ENCODE results near the gene APLP1. TPM values are rescaled to one million over a fixed set of nuclear protein-coding genes. Genes with fewer than 3 reads are reported as not detected.

Gene APLP1
- total RNA-seq, 1 experiment from 2014 or later, result 11.5 TPM

- peaks cover 99% of the 10 kb centered on the region for H3K27me3 Mint-ChIP-seq (ENCODE audit: unreplicated experiment)
- H3K36me3 Mint-ChIP-seq (ENCODE audit: insufficient read depth, unreplicated experiment), result peaks cover 5% of the 10 kb centered on the region
- H3K27ac Mint-ChIP-seq (ENCODE audit: unreplicated experiment), result no peak overlapping the region
- no peak overlapping the region for H3K4me3 Mint-ChIP-seq (ENCODE audit: low read depth, unreplicated experiment)
- TF ChIP-seq, protein P1, sequence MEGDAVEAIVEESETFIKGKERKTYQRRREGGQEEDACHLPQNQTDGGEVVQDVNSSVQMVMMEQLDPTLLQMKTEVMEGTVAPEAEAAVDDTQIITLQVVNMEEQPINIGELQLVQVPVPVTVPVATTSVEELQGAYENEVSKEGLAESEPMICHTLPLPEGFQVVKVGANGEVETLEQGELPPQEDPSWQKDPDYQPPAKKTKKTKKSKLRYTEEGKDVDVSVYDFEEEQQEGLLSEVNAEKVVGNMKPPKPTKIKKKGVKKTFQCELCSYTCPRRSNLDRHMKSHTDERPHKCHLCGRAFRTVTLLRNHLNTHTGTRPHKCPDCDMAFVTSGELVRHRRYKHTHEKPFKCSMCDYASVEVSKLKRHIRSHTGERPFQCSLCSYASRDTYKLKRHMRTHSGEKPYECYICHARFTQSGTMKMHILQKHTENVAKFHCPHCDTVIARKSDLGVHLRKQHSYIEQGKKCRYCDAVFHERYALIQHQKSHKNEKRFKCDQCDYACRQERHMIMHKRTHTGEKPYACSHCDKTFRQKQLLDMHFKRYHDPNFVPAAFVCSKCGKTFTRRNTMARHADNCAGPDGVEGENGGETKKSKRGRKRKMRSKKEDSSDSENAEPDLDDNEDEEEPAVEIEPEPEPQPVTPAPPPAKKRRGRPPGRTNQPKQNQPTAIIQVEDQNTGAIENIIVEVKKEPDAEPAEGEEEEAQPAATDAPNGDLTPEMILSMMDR (IDR thresholded peaks at IDR 0.05; ENCODE audit: unreplicated experiment), result no peak
- no TSS peak for BruUV-seq (replicated peaks)
- no peaks in the 10 kb centered on the region for H3K9me3 Mint-ChIP-seq (ENCODE audit: low read depth, unreplicated experiment)
- intact Hi-C loops (cut with micrococcal nuclease; ENCODE audit: unreplicated experiment), result no loop called here
- peaks cover 34% of the 10 kb centered on the region for H3K4me1 Mint-ChIP-seq (ENCODE audit: low read depth, unreplicated experiment)
- CTCF ChIA-PET, result no interaction called here
- no peak for DNase-seq
Observed at GRCh38 chr19:35858311-35858710, 10.1 kb upstream of the APLP1 start.

GRCh38 chr19:35859414-35859813 lies 9.0 kb upstream of the APLP1 start:
- TF ChIP-seq, protein P1 (IDR thresholded peaks at IDR 0.05; ENCODE audit: unreplicated experiment), result no peak
- H3K36me3 Mint-ChIP-seq (ENCODE audit: insufficient read depth, unreplicated experiment), result peaks cover 5% of the 10 kb centered on the region
- H3K4me3 Mint-ChIP-seq (ENCODE audit: low read depth, unreplicated experiment), result no peak overlapping the region
- CTCF ChIA-PET, result interaction anchor here (0.9 to 1.0 kb wide), 2 partner anchors 72 to 115 kb away, joined by 3 read pairs; no protein-coding TSS in a partner anchor
- no TSS peak for BruUV-seq (replicated peaks)
- DNase-seq, result no peak
- H3K27me3 Mint-ChIP-seq (ENCODE audit: unreplicated experiment), result peaks cover 92% of the 10 kb centered on the region
- no peaks in the 10 kb centered on the region for H3K9me3 Mint-ChIP-seq (ENCODE audit: low read depth, unreplicated experiment)
- H3K4me1 Mint-ChIP-seq (ENCODE audit: low read depth, unreplicated experiment), result peaks cover 32% of the 10 kb centered on the region
- no peak overlapping the region for H3K27ac Mint-ChIP-seq (ENCODE audit: unreplicated experiment)
- intact Hi-C loops (cut with micrococcal nuclease; ENCODE audit: unreplicated experiment), result no loop called here

GRCh38 chr19:35860436-35860817 lies 7.9 kb upstream of the APLP1 start:
- Mint-ChIP-seq H3K36me3 (ENCODE audit: insufficient read depth, unreplicated experiment) (peaks cover 5% of the 10 kb centered on the region), H3K4me1 (ENCODE audit: low read depth, unreplicated experiment) (peaks cover 25% of the 10 kb centered on the region), H3K27me3 (ENCODE audit: unreplicated experiment) (peaks cover 92% of the 10 kb centered on the region), H3K27ac (ENCODE audit: unreplicated experiment) (no peak overlapping the region), H3K9me3 (ENCODE audit: low read depth, unreplicated experiment) (no peaks in the 10 kb centered on the region), H3K4me3 (ENCODE audit: low read depth, unreplicated experiment) (peak overlapping the region; percentile 59)
- no TSS peak for BruUV-seq (replicated peaks)
- CTCF ChIA-PET, result no interaction called here
- intact Hi-C loops (cut with micrococcal nuclease; ENCODE audit: unreplicated experiment), result no loop called here
- TF ChIP-seq, protein P1 (IDR thresholded peaks at IDR 0.05; ENCODE audit: unreplicated experiment), result no peak
- no peak for DNase-seq

DNA sequence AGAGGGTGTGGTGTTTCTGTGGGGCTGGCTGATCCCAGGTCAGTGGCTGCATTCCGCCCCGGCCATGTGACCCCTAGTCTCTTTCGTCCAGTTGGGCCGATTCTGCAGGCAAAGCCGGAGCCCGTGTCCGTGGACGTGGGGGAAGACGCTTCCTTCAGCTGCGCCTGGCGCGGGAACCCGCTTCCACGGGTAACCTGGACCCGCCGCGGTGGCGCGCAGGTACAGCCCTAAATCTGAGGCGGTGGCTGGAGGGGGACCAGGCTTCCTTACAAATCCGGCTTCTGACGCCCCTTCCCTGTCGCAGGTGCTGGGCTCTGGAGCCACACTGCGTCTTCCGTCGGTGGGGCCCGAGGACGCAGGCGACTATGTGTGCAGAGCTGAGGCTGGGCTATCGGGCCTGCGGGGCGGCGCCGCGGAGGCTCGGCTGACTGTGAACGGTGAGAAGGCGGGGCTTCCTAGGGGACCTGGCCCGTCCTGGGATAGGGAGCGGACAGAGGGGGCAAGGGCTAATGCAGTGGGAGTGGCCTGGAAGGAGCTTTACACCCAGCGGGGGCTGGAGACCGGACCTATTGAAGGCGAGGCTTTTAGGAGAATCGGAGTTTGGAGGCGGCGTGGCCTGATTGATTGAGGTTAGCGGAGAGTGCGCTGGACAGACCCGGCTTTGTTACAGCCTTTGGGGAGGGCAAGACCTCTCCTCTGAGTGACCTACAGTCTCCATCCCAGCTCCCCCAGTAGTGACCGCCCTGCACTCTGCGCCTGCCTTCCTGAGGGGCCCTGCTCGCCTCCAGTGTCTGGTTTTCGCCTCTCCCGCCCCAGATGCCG lies 7.3 kb upstream of the APLP1 start:
- Mint-ChIP-seq H3K4me3 (ENCODE audit: low read depth, unreplicated experiment) (peak overlapping the region; percentile 59), H3K27ac (ENCODE audit: unreplicated experiment) (no peak overlapping the region), H3K9me3 (ENCODE audit: low read depth, unreplicated experiment) (no peaks in the 10 kb centered on the region), H3K4me1 (ENCODE audit: low read depth, unreplicated experiment) (peaks cover 25% of the 10 kb centered on the region), H3K27me3 (ENCODE audit: unreplicated experiment) (peaks cover 92% of the 10 kb centered on the region), H3K36me3 (ENCODE audit: insufficient read depth, unreplicated experiment) (peaks cover 5% of the 10 kb centered on the region)
- DNase-seq, result peak; percentile 75
- no TSS peak for BruUV-seq (replicated peaks)
- TF ChIP-seq, protein P1 (IDR thresholded peaks at IDR 0.05; ENCODE audit: unreplicated experiment), result no peak
- CTCF ChIA-PET, result no interaction called here
- intact Hi-C loops (cut with micrococcal nuclease; ENCODE audit: unreplicated experiment), result no loop called here
